ENCODE measurements around the gene TRA2B.

TRA2B gene

GRCh38 chr3:185881926-185882325 lies 55.9 kb downstream of the TRA2B start:
- no peak for DNase-seq (ENCODE audit: low read depth in 3 of 3, low spot score in 1 of 3)

DNA sequence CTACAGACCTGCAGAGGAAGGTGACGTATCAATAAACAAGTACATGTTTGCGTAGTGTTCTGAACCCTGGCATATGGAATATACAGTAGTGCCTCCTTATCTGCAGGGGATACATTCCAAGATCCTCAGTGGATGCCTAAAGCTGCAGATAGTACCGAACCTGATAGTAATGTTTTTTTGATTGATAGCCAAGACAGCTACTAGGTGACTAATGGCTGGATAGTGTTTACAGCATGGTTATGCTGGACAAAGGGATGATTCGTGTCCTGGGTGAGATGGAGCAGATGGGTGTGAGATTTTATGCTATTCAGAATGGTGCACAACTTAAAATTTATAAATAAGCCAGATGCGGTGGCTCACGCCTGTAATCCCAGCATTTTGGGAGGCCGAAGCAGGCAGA lies 57.2 kb downstream of the TRA2B start:
- no peak for DNase-seq (ENCODE audit: low read depth in 3 of 3, low spot score in 1 of 3)

GRCh38 chr3:185878920-185879319 lies 58.9 kb downstream of the TRA2B start:
- DNase-seq (ENCODE audit: low read depth in 3 of 3, low spot score in 1 of 3) = no peak

GRCh38 chr3:185874119-185874518 lies 63.7 kb downstream of the TRA2B start:
- DNase-seq (ENCODE audit: low read depth in 3 of 3, low spot score in 1 of 3) = no peak

GRCh38 chr3:185867650-185868049 lies 70.2 kb downstream of the TRA2B start:
- DNase-seq (ENCODE audit: low read depth in 3 of 3, low spot score in 1 of 3) = no peak

DNA sequence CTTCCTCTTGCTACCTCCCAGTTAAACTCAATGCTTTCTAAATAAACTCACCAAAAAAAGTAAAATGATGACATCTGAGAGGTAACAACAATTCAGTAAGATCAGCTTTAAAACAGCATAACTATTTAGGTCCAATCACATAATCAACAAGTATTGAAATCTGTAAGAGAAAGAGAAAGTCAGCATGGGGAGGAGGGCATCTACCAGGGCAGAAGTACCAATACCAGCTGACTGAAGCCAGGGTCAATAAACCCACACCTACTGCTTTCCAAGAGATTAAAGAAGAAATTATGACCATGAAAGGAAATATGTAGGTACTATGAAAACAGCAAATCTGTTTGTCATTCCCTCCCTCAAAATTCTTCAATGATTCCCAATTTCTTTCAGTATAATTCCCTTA lies 70.8 kb downstream of the TRA2B start:
- no peak for DNase-seq (ENCODE audit: low read depth in 3 of 3, low spot score in 1 of 3)

- DNase-seq (ENCODE audit: low read depth in 3 of 3, low spot score in 1 of 3) = no peak
Observed at GRCh38 chr3:185866555-185866954, 71.3 kb downstream of the TRA2B start.
